ENCODE measurements around the gene NME9.

Gene NME9

GRCh38 chr3:138259126-138259525, 70.5 kb downstream of the NME9 start:
- no peak overlapping the region for H3K9ac ChIP-seq (ENCODE audit: low read depth, low read length, poor library complexity, severe bottlenecking)
- H3K9me2 ChIP-seq (replicated peaks; ENCODE audit: low read depth, low read length) = no peaks in the 10 kb centered on the region
- no peaks in the 10 kb centered on the region for H3K4me1 ChIP-seq (ENCODE audit: insufficient read depth, low read length, poor library complexity, severe bottlenecking)
- no peak overlapping the region for H2AFZ ChIP-seq (ENCODE audit: low read length)
- no peaks in the 10 kb centered on the region for H3K27me3 ChIP-seq (ENCODE audit: insufficient read depth, low read length, poor library complexity, severe bottlenecking)
- no peaks in the 10 kb centered on the region for H3F3A ChIP-seq (ENCODE audit: low read depth)
- H4K20me1 ChIP-seq (ENCODE audit: insufficient read depth, low read length, poor library complexity, severe bottlenecking) = no peaks in the 10 kb centered on the region
- no peaks in the 10 kb centered on the region for H3K9me3 ChIP-seq (ENCODE audit: insufficient read depth, low read depth, low read length)
- no peak overlapping the region for H3K4me2 ChIP-seq (ENCODE audit: low read depth, low read length, poor library complexity, severe bottlenecking)
- TF ChIP-seq EZH2phosphoT487 (IDR thresholded peaks at IDR 0.05; ENCODE audit: borderline replicate concordance) (no peak), CTCF (conservative IDR thresholded peaks at IDR 0.05; ENCODE audit: low read length) (no peak)
- no peaks in the 10 kb centered on the region for H3K79me2 ChIP-seq (ENCODE audit: insufficient read depth, low read length)
- H3K4me3 ChIP-seq (ENCODE audit: low read length, poor library complexity, severe bottlenecking) = no peak overlapping the region
- peaks cover 5% of the 10 kb centered on the region; the same call in 1 of the 2 replicates for H3K36me3 ChIP-seq (ENCODE audit: insufficient read depth, low read length)

GRCh38 chr3:138257986-138258385, 71.7 kb downstream of the NME9 start:
- no peaks in the 10 kb centered on the region for H3K9me2 ChIP-seq (replicated peaks; ENCODE audit: low read depth, low read length)
- H3K9ac ChIP-seq (ENCODE audit: low read depth, low read length, poor library complexity, severe bottlenecking) = no peak overlapping the region
- no peak overlapping the region for H2AFZ ChIP-seq (ENCODE audit: low read length)
- H3K4me2 ChIP-seq (ENCODE audit: low read depth, low read length, poor library complexity, severe bottlenecking) = no peak overlapping the region
- no peaks in the 10 kb centered on the region for H3F3A ChIP-seq (ENCODE audit: low read depth)
- H3K36me3 ChIP-seq (ENCODE audit: insufficient read depth, low read length) = peaks cover 5% of the 10 kb centered on the region; the same call in 1 of the 2 replicates
- no peaks in the 10 kb centered on the region for H3K4me1 ChIP-seq (ENCODE audit: insufficient read depth, low read length, poor library complexity, severe bottlenecking)
- no peaks in the 10 kb centered on the region for H3K79me2 ChIP-seq (ENCODE audit: insufficient read depth, low read length)
- no peaks in the 10 kb centered on the region for H4K20me1 ChIP-seq (ENCODE audit: insufficient read depth, low read length, poor library complexity, severe bottlenecking)
- H3K4me3 ChIP-seq (ENCODE audit: low read length, poor library complexity, severe bottlenecking) = no peak overlapping the region
- H3K9me3 ChIP-seq (ENCODE audit: insufficient read depth, low read depth, low read length) = no peaks in the 10 kb centered on the region
- H3K27me3 ChIP-seq (ENCODE audit: insufficient read depth, low read length, poor library complexity, severe bottlenecking) = no peaks in the 10 kb centered on the region
- no peak for TF ChIP-seq CTCF (conservative IDR thresholded peaks at IDR 0.05; ENCODE audit: low read length)

- Histone ChIP-seq H3K27me3 (ENCODE audit: insufficient read depth, low read length, poor library complexity, severe bottlenecking) (no peaks in the 10 kb centered on the region), H4K20me1 (ENCODE audit: insufficient read depth, low read length, poor library complexity, severe bottlenecking) (no peaks in the 10 kb centered on the region), H3K9ac (ENCODE audit: low read depth, low read length, poor library complexity, severe bottlenecking) (no peak overlapping the region), H3F3A (ENCODE audit: low read depth) (no peaks in the 10 kb centered on the region), H3K4me3 (ENCODE audit: low read length, poor library complexity, severe bottlenecking) (no peak overlapping the region), H3K36me3 (ENCODE audit: insufficient read depth, low read length) (peaks cover 5% of the 10 kb centered on the region; the same call in 1 of the 2 replicates), H3K9me2 (replicated peaks; ENCODE audit: low read depth, low read length) (no peaks in the 10 kb centered on the region), H3K4me2 (ENCODE audit: low read depth, low read length, poor library complexity, severe bottlenecking) (no peak overlapping the region), H3K4me1 (ENCODE audit: insufficient read depth, low read length, poor library complexity, severe bottlenecking) (no peaks in the 10 kb centered on the region), H3K9me3 (ENCODE audit: insufficient read depth, low read depth, low read length) (no peaks in the 10 kb centered on the region), H3K79me2 (ENCODE audit: insufficient read depth, low read length) (no peaks in the 10 kb centered on the region), H2AFZ (ENCODE audit: low read length) (no peak overlapping the region)
- TF ChIP-seq CTCF (conservative IDR thresholded peaks at IDR 0.05; ENCODE audit: low read length) = no peak
- no peak for TF ChIP-seq EZH2phosphoT487 (IDR thresholded peaks at IDR 0.05; ENCODE audit: borderline replicate concordance)
These were observed 73.6 kb downstream of the NME9 start for GRCh38 chr3:138256022-138256421.
